ENCODE data around the gene PDGFB. TPM values are rescaled to one million over a fixed set of nuclear protein-coding genes. Genes with fewer than 3 reads are reported as not detected.

The PDGFB gene
- total RNA-seq, 1 experiment from 2014 or later = 0.14 TPM

- DNase-seq (ENCODE audit: low spot score) = peak; percentile 47
Observed at GRCh38 chr22:39254789-39255298, 10.1 kb upstream of the PDGFB start.

DNA sequence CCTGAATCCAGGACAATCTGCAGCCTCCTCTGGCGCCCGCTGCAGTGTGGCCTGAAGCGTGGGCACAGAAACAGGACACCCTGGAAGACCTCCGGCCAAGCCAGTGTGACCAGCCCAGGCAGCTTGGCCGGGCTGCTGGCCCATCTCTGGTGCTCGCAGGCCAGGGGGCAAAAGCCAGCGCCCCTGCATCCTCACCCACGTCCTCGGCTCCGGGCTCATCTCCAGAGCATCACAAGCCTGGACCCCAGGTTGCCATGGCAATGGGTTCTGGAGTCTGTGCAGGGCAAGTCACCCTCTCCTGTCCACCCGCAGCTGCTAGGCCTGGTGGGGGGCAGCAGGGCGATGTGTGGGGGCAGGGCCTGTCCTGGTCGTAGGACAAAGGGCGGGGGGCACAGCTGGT is 9.3 kb upstream of the PDGFB start:
- DNase-seq (ENCODE audit: low spot score) = no peak

DNA sequence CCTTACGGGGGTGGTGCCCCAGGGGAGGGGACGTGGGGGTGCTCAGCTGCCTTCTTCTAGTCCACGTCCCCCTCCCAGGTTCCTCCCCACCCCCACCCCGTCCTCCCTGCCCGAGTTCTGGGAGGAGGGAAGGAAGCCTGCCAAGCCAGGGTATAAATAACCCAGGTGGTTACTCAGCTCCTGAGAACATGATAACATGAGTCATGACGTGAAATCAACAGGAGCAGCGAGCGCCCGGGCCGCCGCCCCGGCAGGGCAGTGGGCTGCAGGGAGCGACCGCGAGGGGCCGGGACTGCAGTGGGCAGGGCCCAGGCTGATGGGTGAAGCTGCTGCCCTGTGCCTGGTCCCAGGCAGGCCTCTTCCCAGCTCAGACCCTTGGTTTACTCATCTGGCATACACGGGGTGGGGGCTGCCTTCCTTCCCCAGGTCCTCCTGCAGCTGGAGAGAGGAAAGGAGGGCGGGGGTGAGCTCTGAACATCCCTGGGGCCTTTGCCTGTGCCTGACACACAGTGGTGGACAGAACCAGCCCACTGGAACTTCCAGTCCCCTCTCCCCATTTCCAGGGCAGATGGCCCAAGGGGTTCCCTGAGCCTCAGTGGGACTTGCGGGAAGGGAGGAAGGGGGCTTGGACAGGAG is 8.8 kb upstream of the PDGFB start:
- DNase-seq (ENCODE audit: low spot score) = peak; percentile 87

DNA sequence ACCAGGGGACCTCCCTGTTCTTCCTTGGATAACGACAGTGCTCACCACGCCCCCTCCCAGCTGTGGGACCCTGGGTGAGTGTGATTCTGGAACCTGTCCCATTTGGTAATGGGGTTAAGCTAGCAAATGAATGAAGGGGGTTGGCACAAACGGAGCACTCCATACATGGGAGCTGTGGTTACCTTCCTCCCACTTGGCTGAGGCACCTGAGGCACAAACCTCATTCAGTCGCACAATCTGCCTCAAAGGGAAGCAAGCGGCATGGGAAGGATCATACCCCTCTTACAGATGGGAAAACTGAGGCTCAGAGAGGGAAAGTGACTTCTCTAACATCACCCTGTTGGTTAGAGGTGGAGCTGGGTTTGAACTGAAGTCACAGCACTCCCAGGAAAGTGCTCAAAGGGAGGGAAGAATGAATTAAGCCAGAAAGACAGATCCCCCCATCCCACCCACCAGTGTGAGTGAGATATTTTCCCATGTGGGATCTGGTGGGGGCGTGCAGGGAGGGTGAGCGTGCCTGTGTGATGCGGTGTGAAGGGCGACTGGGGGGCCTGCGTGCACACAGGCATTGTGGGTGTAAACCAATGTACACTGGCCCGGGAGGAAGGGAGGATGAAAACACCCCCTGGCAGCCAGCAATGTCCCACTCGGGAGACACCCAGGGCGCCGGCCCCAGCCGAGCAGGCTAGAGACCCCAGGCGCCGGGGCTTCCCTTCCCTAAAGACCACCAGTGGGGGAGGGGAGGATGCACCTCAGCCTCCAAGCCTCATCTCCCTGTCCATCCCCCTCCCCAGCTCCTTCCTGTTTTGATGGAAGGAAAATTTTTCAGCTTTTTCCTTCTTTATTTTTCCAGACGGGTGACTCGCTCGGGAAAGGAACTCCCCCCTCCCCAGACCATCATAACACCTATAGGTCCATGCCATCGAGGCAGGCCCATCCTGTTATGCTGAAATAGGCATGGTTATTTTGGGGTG is 8.0 kb upstream of the PDGFB start:
- no peak for DNase-seq (ENCODE audit: low spot score)

- DNase-seq (ENCODE audit: low spot score) = peak; percentile 81
Observed at GRCh38 chr22:39251762-39252460, 7.1 kb upstream of the PDGFB start.

DNA sequence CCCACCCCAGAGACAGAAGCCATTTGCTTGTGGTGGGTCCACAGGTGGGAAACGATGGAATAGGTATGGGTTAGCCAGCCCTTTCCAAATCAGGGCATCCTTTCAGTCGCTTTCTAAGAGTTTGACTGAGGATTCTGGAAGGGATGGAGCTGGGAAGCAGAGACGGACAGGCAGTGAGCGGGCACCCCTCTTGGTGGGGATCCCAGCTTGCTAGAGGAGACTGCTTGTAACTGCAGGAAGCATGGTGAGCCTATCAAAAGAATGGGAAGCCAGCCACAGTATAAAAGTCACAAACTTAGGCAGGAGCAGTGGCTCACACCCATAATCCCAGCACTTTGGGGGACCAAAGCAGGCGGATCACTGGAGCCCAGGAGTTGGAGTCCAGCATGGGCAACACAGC is 6.1 kb upstream of the PDGFB start:
- DNase-seq (ENCODE audit: low spot score) = no peak

GRCh38 chr22:39250131-39250530 is 5.3 kb upstream of the PDGFB start:
- DNase-seq (ENCODE audit: low spot score) = no peak

DNA sequence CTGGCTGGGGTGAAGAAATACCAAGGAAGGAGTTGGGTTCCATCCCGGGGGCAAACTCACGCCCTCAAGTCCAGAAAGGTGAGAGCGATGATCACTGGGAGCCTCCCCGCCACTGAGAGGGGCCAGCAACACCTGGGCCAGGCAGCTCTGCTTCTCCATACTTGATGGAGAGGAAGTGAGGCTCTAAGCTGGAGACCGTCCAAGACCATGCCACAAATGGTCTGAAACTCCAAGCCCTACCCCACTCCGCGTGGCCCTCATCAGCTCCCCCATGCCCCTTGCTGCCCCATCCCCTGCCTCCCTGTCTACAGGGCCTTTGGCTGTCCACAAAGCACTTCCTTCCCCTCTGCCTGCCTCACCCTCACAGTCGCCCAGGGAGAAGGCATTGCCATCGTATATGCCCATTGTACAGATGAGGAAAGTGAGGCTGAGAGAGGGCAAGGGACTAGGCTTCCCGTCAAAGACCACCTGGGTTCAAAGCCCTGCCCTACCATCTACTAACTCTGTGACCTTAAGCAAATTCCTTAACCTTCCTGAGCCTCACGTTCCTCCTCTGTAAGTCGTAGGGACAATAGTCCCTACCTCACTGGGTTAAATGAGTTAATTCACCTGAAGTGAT is 4.4 kb upstream of the PDGFB start:
- no peak for DNase-seq (ENCODE audit: low spot score)

DNA sequence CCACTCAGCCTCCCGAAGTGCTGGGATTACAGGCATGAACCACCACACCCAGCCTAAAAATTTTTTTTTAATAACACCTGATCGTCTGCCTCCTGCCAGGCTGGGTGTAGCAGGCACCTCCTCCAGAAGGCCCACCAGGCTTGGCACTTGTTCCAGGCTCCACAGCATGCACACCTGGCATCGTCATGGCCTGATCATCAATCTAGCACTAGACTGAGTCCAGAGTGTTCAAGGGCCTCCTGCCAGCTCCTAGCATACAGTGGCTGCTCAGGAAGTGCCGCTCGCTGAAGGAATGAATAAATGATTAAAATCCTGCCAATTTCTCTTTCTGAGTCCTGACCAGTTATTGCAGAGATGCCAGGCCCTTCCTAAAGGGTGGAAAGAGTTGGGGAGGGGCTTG is 3.5 kb upstream of the PDGFB start:
- no peak for DNase-seq (ENCODE audit: low spot score)

DNA sequence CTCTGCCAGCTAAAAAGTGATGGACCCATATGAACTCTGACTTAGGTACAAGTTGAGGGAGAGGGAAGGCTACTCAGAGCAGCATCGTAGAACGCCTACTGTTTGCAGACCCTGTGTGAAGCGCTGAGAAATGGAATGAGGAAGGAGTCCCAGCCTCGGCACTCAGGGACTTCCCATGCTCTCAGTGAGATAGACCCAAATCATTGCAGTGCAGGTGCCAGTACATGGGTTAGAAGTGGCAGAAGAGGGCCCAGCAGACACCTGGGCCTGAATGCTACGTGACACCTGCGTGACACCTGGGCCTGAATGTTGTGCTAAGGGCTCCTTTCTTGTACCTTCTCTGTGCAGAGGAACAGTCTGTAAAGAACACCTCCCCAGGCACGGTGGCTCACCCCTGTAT is 2.6 kb upstream of the PDGFB start:
- DNase-seq (ENCODE audit: low spot score) = no peak

GRCh38 chr22:39246690-39247332 is 2.0 kb upstream of the PDGFB start:
- no peak for DNase-seq (ENCODE audit: low spot score)

- no peak for DNase-seq (ENCODE audit: low spot score)
Observed at GRCh38 chr22:39246217-39246616, 1.4 kb upstream of the PDGFB start.

GRCh38 chr22:39245130-39246039 is 603 bp upstream of the PDGFB start:
- no peak for DNase-seq (ENCODE audit: low spot score)

DNA sequence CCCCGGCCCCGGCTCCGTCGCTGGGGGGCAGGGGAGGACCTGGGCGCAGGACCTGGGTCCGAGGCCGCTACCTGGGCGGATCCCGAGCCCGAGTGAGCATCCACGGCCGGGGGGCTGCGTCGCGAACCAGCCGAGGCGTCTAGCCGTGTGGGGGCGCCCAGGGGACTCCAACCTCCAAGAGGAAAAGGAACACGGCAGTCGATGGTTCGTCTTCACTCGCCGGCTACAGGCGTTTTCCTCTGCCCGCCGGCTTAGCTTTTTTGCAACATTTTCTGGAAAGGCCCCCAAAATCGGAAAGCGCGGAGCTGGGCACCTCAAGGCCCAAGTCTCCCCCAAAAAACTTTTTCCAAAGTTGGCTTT is 666 bp downstream of the PDGFB start:
- DNase-seq (ENCODE audit: low spot score) = no peak

DNA sequence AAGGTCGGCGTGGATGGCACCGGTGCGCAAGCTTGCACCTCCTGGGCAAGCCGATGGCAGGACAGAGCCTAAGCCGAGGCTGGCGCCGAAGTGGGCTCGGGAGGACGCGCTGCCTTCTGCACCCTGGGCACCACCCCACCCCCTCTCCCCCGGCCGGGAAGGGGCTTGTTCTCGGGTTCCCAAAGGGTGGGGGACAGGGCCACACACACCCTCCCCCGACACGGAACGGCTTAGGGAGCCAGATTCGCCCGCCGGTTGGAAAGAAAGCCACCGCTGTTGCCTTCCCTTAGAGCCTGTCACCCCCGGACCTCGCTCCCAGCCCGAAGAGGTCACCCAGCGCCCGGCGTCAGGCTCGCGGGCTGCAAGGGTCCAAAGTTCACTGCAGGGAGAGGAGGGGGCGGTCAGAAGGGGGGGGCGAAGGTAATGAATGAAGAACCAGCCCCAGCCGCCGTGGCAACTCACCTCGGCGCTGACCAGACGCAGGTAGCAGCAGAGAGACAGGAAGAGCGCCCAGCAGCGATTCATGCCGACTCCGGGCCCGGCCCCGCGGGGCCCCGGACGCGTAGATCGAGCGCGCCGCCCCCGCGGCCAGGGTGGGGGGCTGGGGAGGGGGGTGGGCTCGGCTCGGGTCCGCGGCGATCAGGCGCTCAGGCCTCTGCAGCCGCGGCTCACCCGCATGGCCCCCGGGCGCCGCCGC is 1.2 kb downstream of the PDGFB start:
- no peak for DNase-seq (ENCODE audit: low spot score)

GRCh38 chr22:39242595-39243438 is 2.0 kb downstream of the PDGFB start:
- DNase-seq (ENCODE audit: low spot score) = no peak

- DNase-seq (ENCODE audit: low spot score) = no peak
Observed at GRCh38 chr22:39241794-39242594, 2.8 kb downstream of the PDGFB start.

Data from H4 (cell line).